ENCODE data around the gene VSIG10L2. TPM values are rescaled to one million over a fixed set of nuclear protein-coding genes. Genes with fewer than 3 reads are reported as not detected.

Gene VSIG10L2
- total RNA-seq, 1 donor from 2014 or later: not detected

GRCh38 chr11:125925804-125926203, 20.0 kb upstream of the VSIG10L2 start:
- TF ChIP-seq CTCF (IDR thresholded peaks at IDR 0.05; ENCODE audit: insufficient read depth, low read length, poor library complexity, severe bottlenecking): no peak
- H3K36me3 ChIP-seq (ENCODE audit: control insufficient read depth, insufficient read depth, low read length): no peaks in the 10 kb centered on the region
- no peak for DNase-seq (ENCODE audit: low read depth)
- H3K4me3 ChIP-seq (ENCODE audit: low read depth, low read length): no peak overlapping the region
- peaks cover 8% of the 10 kb centered on the region for H3K27me3 ChIP-seq (ENCODE audit: control insufficient read depth, insufficient read depth, low read length)

- Histone ChIP-seq H3K27me3 (ENCODE audit: control insufficient read depth, insufficient read depth, low read length) (peaks cover 8% of the 10 kb centered on the region), H3K36me3 (ENCODE audit: control insufficient read depth, insufficient read depth, low read length) (no peaks in the 10 kb centered on the region), H3K4me3 (ENCODE audit: low read depth, low read length) (no peak overlapping the region)
- DNase-seq (ENCODE audit: low read depth): no peak
- no peak for TF ChIP-seq CTCF (IDR thresholded peaks at IDR 0.05; ENCODE audit: insufficient read depth, low read length, poor library complexity, severe bottlenecking)
Observed at GRCh38 chr11:125926682-125927081, 19.2 kb upstream of the VSIG10L2 start.

- DNase-seq (ENCODE audit: low read depth): no peak
- H3K4me3 ChIP-seq (ENCODE audit: low read depth, low read length): no peak overlapping the region
- no peak for TF ChIP-seq CTCF (IDR thresholded peaks at IDR 0.05; ENCODE audit: insufficient read depth, low read length, poor library complexity, severe bottlenecking)
- H3K27me3 ChIP-seq (ENCODE audit: control insufficient read depth, insufficient read depth, low read length): peaks cover 6% of the 10 kb centered on the region
- H3K36me3 ChIP-seq (ENCODE audit: control insufficient read depth, insufficient read depth, low read length): no peaks in the 10 kb centered on the region
Observed at GRCh38 chr11:125929445-125930075, 16.3 kb upstream of the VSIG10L2 start.

GRCh38 chr11:125930076-125930450, 15.8 kb upstream of the VSIG10L2 start:
- H3K36me3 ChIP-seq (ENCODE audit: control insufficient read depth, insufficient read depth, low read length): no peaks in the 10 kb centered on the region
- TF ChIP-seq CTCF (IDR thresholded peaks at IDR 0.05; ENCODE audit: insufficient read depth, low read length, poor library complexity, severe bottlenecking): no peak
- no peak overlapping the region for H3K4me3 ChIP-seq (ENCODE audit: low read depth, low read length)
- DNase-seq (ENCODE audit: low read depth): no peak
- H3K27me3 ChIP-seq (ENCODE audit: control insufficient read depth, insufficient read depth, low read length): peaks cover 6% of the 10 kb centered on the region

- TF ChIP-seq CTCF (IDR thresholded peaks at IDR 0.05; ENCODE audit: insufficient read depth, low read length, poor library complexity, severe bottlenecking): no peak
- no peak overlapping the region for H3K4me3 ChIP-seq (ENCODE audit: low read depth, low read length)
- no peaks in the 10 kb centered on the region for H3K36me3 ChIP-seq (ENCODE audit: control insufficient read depth, insufficient read depth, low read length)
- no peak for DNase-seq (ENCODE audit: low read depth)
- peaks cover 6% of the 10 kb centered on the region for H3K27me3 ChIP-seq (ENCODE audit: control insufficient read depth, insufficient read depth, low read length)
Observed at GRCh38 chr11:125931116-125931515, 14.7 kb upstream of the VSIG10L2 start.

- Histone ChIP-seq H3K4me3 (ENCODE audit: low read depth, low read length) (no peak overlapping the region), H3K36me3 (ENCODE audit: control insufficient read depth, insufficient read depth, low read length) (no peaks in the 10 kb centered on the region), H3K27me3 (ENCODE audit: control insufficient read depth, insufficient read depth, low read length) (peaks cover 6% of the 10 kb centered on the region)
- no peak for TF ChIP-seq CTCF (IDR thresholded peaks at IDR 0.05; ENCODE audit: insufficient read depth, low read length, poor library complexity, severe bottlenecking)
- DNase-seq (ENCODE audit: low read depth): no peak
Observed at GRCh38 chr11:125931668-125932067, 14.2 kb upstream of the VSIG10L2 start.

Measured in kidney epithelial cell (primary cell).